Stimulated activated CD4-positive, alpha-beta T cell treated with anti-CD3 and anti-CD28 coated beads, Interleukin-4, amount 100 ng/mL, for 1 hour (primary cell): ENCODE measurements around the gene IGF1R.
"Not testable (repeated sequence)": the region's sequence is repeated elsewhere in the genome, so short reads cannot be mapped to it uniquely, and the experiment has no call there.

ENCODE experiments used
- DNase-seq: peaks from one replicate; pipeline ENCODE4 v3.0.0-alpha.2; 2020

The IGF1R gene

DNA sequence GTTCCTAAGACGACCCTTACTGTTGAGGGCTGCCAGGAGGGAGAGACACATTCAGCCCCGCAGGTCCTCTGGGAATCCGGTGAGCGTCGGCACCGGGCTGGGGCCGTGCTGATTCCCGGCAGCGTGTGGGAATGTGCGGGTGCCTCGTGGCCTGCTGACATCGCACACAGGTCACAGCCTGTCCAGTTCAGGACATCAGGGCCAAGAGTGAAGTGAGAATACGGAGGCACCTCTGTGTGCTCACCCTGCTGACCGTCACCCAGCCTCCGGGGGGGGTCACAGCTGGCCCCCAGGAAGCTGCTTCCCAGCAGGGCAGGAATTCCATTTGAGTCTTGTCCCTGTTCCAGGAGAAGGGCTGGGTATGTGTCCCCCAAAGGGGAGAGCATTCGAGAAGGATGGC lies 305.6 kb downstream of the IGF1R start:
- no peak for DNase-seq

DNA sequence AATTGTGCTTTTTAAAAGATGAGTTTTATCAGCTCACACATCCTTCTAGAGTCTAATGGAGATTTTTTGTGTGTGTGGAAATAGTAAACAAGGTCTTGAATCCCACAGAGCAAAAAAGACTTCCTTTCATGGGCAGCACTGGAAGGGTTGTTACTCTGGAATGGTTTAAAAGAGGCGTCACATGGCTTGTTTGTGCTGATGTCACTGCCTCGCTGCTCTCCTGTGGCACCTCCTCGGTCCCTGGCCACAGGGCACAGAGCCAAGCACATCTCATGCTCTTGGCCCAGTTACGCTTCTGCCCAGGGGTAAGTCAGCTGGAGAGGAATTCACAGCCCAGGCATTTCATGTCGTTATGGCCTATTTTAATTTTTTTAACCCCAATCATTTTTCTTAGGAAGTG lies 306.1 kb downstream of the IGF1R start:
- DNase-seq, result no peak

DNA sequence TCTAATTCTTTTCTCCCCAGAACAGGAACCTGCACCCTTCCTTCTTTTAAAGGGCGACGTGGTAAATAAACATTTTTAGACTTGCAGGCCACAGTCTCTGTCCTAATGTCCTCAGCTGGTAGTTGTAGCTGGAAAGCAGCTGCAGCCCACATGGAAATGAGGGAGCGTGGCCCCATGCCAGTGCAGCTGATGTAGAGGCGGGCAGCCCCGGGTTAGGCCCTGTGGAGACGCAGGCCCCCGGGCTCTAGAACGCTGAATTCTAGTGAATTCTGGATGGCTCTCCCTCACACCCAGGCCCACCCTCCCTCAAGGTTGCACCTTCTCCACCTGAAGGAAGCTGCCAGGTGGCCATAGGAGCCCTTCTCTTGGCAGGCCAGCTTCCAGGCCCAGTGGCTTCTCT lies 307.0 kb downstream of the IGF1R start:
- no peak for DNase-seq

DNA sequence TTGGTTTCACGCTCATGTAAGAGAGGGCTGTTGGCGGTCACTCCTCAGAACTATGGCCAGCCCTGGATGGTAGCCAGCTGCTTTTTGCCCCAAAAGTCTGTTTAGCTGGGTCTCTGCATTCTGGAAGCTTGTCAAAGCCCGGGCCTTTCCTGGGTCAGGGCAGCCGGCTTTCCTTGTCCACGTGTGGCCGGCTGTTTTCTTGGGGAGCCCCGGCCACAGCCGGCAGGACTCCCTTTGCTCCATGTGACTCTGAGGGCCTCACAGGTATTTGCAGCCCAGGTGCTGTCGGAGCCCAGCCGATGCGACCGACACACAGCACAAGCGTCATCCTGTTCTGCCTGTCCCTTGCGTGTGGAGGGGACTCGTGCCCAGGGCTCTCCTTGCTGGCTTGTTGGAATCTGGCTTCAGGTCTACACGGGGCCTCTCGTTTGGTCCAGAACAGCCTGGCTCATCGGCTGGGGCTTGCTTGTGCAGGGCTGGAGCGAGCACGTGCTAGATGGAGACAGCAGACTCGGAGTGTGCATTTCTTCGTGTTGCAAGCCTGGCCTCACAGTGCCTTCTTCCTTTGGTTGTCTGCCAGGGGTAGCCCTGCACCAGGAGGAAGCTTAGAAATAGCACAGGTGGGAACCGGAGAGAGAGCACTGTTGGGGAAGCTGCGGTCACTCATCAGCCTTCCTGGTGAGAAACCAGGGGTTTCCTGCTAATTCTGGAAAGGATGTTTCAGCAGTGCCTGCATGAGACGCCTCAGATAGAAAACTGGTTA lies 307.8 kb downstream of the IGF1R start:
- no peak for DNase-seq

DNA sequence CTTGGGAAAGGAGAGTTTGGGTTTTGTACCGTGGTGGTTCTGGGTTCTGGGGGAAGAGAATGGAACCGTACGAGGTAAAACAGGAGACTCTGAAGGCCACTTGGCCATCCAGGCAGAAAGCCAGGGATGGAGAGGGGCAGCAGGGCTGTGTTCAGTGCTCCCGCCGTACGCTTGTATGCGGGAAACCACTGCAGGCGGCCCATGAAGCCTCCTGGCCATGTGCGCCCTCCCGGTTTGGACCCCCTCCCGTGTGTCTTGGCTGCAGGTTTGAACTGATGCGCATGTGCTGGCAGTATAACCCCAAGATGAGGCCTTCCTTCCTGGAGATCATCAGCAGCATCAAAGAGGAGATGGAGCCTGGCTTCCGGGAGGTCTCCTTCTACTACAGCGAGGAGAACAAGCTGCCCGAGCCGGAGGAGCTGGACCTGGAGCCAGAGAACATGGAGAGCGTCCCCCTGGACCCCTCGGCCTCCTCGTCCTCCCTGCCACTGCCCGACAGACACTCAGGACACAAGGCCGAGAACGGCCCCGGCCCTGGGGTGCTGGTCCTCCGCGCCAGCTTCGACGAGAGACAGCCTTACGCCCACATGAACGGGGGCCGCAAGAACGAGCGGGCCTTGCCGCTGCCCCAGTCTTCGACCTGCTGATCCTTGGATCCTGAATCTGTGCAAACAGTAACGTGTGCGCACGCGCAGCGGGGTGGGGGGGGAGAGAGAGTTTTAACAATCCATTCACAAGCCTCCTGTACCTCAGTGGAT lies 308.6 kb downstream of the IGF1R start:
- DNase-seq, result no peak

DNA sequence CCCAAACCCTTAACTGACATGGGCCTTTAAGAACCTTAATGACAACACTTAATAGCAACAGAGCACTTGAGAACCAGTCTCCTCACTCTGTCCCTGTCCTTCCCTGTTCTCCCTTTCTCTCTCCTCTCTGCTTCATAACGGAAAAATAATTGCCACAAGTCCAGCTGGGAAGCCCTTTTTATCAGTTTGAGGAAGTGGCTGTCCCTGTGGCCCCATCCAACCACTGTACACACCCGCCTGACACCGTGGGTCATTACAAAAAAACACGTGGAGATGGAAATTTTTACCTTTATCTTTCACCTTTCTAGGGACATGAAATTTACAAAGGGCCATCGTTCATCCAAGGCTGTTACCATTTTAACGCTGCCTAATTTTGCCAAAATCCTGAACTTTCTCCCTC lies 309.3 kb downstream of the IGF1R start:
- no peak for DNase-seq

DNA sequence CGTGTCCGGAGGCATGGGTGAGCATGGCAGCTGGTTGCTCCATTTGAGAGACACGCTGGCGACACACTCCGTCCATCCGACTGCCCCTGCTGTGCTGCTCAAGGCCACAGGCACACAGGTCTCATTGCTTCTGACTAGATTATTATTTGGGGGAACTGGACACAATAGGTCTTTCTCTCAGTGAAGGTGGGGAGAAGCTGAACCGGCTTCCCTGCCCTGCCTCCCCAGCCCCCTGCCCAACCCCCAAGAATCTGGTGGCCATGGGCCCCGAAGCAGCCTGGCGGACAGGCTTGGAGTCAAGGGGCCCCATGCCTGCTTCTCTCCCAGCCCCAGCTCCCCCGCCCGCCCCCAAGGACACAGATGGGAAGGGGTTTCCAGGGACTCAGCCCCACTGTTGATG lies 309.7 kb downstream of the IGF1R start:
- DNase-seq, result no peak

DNA sequence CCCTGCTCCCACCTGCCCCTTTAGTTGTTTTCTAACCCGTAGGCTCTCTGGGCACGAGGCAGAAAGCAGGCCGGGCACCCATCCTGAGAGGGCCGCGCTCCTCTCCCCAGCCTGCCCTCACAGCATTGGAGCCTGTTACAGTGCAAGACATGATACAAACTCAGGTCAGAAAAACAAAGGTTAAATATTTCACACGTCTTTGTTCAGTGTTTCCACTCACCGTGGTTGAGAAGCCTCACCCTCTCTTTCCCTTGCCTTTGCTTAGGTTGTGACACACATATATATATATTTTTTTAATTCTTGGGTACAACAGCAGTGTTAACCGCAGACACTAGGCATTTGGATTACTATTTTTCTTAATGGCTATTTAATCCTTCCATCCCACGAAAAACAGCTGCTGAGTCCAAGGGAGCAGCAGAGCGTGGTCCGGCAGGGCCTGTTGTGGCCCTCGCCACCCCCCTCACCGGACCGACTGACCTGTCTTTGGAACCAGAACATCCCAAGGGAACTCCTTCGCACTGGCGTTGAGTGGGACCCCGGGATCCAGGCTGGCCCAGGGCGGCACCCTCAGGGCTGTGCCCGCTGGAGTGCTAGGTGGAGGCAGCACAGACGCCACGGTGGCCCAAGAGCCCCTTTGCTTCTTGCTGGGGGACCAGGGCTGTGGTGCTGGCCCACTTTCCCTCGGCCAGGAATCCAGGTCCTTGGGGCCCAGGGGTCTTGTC lies 310.7 kb downstream of the IGF1R start:
- no peak for DNase-seq

DNA sequence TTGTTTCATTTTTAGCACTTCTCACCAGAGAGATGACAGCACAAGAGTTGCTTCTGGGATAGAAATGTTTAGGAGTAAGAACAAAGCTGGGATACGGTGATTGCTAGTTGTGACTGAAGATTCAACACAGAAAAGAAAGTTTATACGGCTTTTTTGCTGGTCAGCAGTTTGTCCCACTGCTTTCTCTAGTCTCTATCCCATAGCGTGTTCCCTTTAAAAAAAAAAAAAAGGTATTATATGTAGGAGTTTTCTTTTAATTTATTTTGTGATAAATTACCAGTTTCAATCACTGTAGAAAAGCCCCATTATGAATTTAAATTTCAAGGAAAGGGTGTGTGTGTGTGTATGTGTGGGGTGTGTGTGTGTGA lies 311.3 kb downstream of the IGF1R start:
- no peak for DNase-seq

DNA sequence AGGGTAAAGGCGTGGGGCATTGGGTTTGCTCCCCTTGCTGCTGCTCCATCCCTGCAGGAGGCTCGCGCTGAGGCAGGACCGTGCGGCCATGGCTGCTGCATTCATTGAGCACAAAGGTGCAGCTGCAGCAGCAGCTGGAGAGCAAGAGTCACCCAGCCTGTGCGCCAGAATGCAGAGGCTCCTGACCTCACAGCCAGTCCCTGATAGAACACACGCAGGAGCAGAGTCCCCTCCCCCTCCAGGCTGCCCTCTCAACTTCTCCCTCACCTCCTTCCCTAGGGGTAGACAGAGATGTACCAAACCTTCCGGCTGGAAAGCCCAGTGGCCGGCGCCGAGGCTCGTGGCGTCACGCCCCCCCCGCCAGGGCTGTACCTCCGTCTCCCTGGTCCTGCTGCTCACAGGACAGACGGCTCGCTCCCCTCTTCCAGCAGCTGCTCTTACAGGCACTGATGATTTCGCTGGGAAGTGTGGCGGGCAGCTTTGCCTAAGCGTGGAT lies 312.3 kb downstream of the IGF1R start:
- DNase-seq, result no peak

DNA sequence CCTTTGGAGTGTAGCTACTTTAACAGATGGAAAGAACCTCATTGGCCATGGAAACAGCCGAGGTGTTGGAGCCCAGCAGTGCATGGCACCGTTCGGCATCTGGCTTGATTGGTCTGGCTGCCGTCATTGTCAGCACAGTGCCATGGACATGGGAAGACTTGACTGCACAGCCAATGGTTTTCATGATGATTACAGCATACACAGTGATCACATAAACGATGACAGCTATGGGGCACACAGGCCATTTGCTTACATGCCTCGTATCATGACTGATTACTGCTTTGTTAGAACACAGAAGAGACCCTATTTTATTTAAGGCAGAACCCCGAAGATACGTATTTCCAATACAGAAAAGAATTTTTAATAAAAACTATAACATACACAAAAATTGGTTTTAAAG lies 315.1 kb downstream of the IGF1R start:
- DNase-seq, result no peak

DNA sequence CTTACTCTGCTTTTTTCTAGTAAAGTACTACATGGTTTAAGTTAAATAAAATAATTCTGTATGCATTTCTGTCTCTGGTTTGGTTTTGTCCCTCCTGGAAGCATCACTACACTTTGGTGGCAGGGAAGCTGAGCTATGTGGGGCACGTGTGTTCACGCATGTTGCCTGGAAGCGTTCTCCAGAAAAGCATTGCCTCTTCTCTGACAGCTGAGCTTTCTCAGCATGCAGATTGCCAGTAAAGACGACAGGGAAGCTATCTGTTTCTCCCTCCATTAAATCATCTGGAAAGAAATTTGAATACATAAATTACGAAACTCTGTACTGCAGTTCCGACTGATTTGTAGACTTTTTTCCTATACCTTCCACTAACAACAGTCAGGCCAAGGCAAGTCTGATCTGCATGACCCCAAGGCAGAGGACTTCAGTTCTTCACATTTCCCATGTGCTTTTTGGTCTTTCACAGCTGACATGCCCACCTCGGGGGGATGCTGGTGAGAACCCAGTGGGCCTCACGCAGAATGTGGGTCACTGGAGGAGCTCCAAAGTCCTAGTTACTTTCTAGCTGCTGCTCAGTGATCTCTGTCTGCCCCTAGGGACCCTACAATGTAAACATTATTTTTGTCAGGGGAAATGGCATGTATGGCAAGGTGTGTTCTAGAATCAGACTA lies 316.3 kb downstream of the IGF1R start:
- DNase-seq, result no peak

DNA sequence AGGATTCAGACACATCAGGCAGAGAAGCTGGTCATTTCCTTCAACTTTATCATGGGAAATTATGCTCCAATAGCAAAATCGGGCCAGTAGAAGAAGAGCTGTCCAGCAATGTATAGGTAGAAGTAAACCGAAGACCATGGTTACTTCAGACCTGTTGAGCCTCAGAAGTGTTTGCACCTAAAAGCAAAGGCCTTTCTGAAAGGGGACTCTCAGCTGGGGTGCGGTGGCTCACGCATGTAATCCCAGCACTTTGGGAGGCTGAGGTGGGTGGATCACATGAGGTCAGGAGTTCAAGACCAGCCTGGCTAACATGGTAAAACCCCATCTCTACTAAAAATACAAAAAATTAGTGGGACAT lies 316.8 kb downstream of the IGF1R start:
- DNase-seq, result not testable (repeated sequence)

DNA sequence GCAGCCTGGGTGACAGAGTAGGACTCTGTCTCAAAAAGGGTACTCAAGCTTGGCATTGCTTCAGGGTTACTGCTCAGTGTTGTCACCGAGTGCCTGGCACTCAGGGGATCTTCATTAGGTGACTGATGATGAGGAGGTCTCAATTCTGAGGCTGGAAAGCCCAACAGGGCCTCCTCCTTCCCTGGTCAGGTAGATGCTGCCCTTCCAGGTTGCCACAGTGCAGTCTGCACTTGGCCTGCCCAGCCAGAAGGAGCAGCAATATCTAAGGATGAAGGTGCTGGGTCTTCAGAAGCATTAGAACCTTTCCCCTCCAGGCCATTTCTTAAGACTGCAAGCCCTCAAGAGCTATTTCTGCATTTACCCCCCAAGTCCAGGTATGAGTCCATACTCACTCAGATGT lies 317.3 kb downstream of the IGF1R start:
- DNase-seq, result no peak

DNA sequence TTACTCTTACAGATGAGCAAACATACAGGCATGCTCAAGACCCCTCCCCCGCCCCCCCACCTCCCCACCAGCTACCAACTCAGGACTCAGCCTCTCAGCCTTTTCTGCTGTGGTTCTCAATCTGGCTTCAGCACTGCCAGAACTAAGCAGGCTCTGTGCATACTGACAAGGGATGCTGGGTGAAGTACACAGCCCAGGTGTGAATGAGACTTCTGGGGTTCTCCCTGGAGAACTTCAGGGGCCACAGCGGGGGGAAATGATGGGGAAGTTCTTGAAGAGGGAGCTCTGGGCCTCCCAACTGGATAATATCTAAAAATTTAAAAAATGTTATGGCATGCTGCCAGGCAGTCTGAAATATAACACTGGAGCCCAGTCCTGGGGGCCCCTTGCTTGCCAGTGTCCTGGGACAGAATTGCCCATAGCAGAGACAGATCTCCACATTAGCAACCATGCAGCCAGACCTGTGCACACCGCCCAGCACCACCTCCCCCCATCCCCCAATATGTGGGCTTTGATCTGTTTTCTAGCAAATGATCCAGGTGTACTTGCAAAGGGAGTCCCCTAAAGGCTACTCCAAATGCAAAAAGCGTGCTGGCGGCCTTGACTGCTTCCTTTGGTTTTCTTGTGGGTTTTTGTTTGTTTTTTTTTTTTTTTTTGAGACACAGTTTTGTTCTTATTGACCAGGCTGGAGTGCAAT lies 317.9 kb downstream of the IGF1R start:
- no peak for DNase-seq

DNA sequence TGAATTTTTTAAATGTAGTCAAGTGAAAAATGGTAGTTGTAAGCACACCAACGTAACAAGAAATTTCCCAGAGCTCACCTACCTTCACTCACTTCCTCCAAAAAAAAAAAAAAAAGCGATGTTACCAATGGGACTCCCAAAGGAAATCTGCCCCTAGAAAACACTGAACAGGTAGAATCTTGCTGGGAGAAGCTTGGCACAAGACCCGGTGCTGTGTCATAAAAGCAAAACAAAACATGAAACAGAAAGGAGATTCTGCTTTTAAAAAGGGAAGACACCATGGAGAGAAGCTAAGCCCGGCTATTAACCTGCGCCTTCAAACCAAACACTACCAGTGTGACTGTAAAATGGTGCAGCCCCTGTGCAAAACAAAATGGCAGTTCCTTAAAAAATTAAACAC lies 318.8 kb downstream of the IGF1R start:
- no peak for DNase-seq

DNA sequence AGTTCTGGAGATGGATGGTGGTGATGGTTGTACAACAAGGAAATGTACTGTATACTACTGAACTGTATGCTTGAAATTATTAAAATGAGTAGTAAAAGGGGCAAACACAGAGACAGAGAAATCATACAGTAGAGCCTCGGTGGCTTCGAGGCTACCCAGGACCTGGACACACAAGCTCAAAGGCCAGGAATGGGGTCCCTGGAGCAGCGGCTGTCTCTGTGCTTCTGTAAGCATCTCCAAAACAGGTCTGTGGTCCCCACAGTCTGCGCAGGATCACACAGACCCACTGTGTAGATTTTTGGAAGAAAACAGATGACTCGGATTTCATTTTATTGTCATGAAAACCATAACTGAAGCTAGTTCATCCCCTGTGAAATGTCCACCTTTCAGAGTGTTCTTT lies 319.6 kb downstream of the IGF1R start:
- DNase-seq, result no peak

DNA sequence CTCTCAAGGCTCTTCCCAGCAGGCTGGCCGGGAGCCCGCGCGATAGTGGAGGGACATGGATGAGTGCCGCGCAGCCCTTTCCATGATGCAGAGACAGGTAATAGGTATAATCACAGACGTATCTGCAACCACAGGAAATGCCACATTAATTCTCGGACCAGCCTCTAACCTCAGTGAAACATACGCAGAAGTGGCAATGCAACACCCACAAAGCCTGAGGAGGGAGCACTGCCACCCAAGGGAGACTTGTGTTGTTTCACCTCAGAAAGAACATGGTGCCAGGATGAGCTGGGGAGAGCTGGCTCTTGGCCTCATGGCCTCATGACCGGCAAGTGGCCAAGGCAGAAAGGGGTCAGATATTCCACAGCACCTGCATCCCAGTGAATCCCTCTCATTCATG lies 320.2 kb downstream of the IGF1R start:
- no peak for DNase-seq

DNA sequence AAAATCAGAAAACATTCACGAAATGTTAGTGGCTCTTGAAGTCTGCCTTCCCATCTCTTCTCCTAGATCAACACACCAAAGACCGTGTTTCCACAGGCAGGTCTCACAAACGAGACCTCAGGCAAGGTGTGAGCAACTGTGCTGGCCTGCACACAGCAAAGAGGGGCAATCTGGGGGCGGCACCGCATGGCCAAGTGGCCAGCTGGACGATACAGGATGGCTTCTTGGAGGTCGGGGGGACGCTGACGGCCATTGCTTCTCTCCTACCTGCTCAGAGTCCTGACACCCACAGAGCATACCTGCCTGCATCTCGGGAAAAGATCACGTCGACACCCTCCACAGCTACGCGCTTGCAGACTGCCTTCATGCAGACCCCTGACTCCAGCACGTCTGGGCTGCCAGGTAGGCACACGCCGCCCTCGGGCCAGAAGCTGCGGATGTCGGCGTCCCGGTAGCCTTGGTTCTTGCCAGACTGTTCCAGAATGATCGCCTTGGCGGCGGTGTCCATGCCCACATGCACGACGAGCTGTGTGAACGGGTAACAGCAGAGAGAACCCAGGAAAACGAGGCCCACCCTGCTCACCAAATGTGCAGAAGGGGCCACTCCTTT lies 320.9 kb downstream of the IGF1R start:
- DNase-seq, result no peak

DNA sequence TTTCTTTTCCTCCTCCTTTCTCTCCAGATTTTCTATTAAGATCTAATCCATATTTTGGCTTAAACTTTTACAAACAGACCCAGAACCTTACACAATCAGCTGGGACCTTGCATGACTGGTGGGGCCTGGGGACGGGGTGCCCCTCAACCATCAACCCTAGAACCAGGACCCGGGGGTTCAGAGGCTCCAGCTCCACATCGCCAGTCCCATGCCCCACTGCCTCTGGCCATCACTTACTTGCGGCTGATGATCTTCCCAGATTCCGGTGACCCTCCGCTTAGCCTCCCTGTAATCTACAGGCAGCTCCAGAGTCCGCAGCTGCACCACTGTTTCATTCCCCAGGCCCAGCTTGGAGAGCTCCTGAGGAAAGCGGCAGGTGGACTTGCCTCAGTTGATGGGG lies 322.5 kb downstream of the IGF1R start:
- no peak for DNase-seq

DNA sequence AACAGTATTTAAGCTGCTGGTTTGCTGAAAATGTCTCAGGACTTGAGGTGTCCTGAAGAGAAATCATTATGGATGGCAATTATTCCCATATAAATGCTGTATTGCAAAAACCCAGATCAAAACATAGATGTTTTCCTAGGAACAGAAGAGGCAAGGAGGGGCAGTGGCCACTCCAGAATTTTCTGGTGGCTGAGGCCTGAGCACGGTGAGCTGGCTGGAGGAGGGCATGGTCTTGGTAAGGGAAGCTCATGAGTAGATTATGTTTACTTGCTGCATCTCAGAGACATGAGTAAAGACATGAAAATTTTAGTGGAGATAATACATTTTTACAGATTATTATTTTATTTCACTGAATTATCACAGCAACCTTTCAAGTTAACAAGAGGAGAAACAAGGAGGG lies 328.2 kb downstream of the IGF1R start:
- no peak for DNase-seq

DNA sequence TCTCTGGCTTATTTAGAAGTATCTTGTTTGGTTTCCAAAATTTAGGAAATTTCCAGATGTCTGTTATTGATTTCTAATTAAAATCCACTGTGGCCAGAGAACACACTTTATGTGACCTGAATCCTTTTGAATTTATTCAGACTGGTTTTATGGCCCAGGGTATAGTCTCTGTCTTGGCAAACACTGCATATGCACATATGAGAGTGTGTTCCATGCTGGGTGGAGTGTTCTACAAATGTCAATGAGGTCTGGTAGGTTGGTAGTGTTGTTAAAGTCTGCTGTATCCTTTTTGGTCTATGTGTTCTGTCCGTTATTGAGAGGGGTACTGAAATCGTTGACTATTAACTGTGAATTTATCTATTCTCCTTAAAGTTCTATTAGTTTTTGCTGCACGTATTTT lies 329.1 kb downstream of the IGF1R start:
- DNase-seq, result no peak
